Measurements from ENCODE around the gene UCN3. TPM values are rescaled to one million over a fixed set of nuclear protein-coding genes. Genes with fewer than 3 reads are reported as not detected.

Gene UCN3
- total RNA-seq, 1 experiment from 2014 or later: not detected

- DNase-seq: no peak
- Mint-ChIP-seq H3K9me3 (ENCODE audit: unreplicated experiment) (no peaks in the 10 kb centered on the region), H3K27me3 (ENCODE audit: insufficient read depth, unreplicated experiment) (peaks cover 34% of the 10 kb centered on the region), H3K4me3 (ENCODE audit: unreplicated experiment) (no peak overlapping the region), H3K36me3 (ENCODE audit: insufficient read depth, unreplicated experiment) (no peaks in the 10 kb centered on the region), H3K27ac (ENCODE audit: unreplicated experiment) (no peak overlapping the region), H3K4me1 (ENCODE audit: low read depth, unreplicated experiment) (no peaks in the 10 kb centered on the region)
- H3K4me3 ChIP-seq (ENCODE audit: low read depth, low read length): no peak overlapping the region
- no peaks in the 10 kb centered on the region for H3K27me3 ChIP-seq (replicated peaks; ENCODE audit: control insufficient read depth, insufficient read depth, low read length)
- H3K36me3 ChIP-seq (ENCODE audit: control insufficient read depth, insufficient read depth, low read length): no peaks in the 10 kb centered on the region
- POLR2A ChIA-PET: no interaction called here
- H3K4me1 ChIP-seq: no peaks in the 10 kb centered on the region
- TF ChIP-seq, protein P1, sequence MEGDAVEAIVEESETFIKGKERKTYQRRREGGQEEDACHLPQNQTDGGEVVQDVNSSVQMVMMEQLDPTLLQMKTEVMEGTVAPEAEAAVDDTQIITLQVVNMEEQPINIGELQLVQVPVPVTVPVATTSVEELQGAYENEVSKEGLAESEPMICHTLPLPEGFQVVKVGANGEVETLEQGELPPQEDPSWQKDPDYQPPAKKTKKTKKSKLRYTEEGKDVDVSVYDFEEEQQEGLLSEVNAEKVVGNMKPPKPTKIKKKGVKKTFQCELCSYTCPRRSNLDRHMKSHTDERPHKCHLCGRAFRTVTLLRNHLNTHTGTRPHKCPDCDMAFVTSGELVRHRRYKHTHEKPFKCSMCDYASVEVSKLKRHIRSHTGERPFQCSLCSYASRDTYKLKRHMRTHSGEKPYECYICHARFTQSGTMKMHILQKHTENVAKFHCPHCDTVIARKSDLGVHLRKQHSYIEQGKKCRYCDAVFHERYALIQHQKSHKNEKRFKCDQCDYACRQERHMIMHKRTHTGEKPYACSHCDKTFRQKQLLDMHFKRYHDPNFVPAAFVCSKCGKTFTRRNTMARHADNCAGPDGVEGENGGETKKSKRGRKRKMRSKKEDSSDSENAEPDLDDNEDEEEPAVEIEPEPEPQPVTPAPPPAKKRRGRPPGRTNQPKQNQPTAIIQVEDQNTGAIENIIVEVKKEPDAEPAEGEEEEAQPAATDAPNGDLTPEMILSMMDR (IDR thresholded peaks at IDR 0.05; ENCODE audit: insufficient read depth in 1 of 2, low read depth in 1 of 2, low read length in 1 of 2, severe bottlenecking in 1 of 2, unreplicated experiment in 1 of 2): no peak
- intact Hi-C loops (cut with micrococcal nuclease; ENCODE audit: unreplicated experiment): no loop called here
- CTCF ChIA-PET: no interaction called here
- no TSS peak for BruUV-seq (replicated peaks)
- H3K9me3 ChIP-seq: no peaks in the 10 kb centered on the region
Observed at GRCh38 chr10:5354068-5354467, 10.7 kb upstream of the UCN3 start.

DNA sequence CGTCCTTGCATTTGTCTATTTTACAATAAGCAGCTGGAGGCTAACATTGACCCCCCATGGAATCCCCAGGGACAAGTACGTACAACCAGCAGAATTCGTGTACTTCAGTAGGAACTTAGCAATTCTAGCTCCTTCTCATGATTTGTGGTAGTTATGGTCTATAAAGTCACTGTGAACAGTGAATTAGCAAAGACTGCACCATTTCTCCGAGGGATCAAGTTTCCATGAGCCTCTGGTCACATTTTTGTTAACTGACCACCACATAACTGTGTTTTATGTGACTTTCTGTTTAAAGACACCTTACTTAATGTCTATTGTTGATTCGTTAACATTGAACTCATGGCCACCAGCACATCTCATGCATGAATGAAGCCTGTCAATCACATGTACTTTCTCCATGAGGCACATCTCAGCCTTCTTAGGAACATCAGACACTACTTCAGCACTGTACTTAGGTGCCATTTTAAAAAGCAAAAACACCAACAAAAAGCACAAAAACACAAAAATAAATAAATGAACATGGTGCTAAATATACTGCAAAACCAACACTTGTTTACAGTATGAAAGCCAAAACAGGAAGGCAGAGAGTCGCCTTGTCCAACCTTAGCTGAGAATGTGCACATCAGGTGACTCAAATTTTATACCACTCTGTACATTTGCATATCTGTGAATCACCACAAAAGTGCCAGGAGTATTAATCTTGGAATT, 9.0 kb upstream of the UCN3 start:
- TF ChIP-seq, protein P1 (IDR thresholded peaks at IDR 0.05; ENCODE audit: insufficient read depth in 1 of 2, low read depth in 1 of 2, low read length in 1 of 2, severe bottlenecking in 1 of 2, unreplicated experiment in 1 of 2): no peak
- Histone ChIP-seq H3K4me3 (ENCODE audit: low read depth, low read length) (no peak overlapping the region), H3K4me1 (peaks cover 7% of the 10 kb centered on the region), H3K9me3 (no peaks in the 10 kb centered on the region), H3K36me3 (ENCODE audit: control insufficient read depth, insufficient read depth, low read length) (no peaks in the 10 kb centered on the region), H3K27me3 (replicated peaks; ENCODE audit: control insufficient read depth, insufficient read depth, low read length) (no peaks in the 10 kb centered on the region)
- intact Hi-C loops (cut with micrococcal nuclease; ENCODE audit: unreplicated experiment): no loop called here
- ChIA-PET POLR2A (no interaction called here), CTCF (no interaction called here)
- peaks cover 12% of the 10 kb centered on the region for H3K4me1 Mint-ChIP-seq (ENCODE audit: low read depth, unreplicated experiment)
- H3K27me3 Mint-ChIP-seq (ENCODE audit: insufficient read depth, unreplicated experiment): peaks cover 30% of the 10 kb centered on the region
- H3K36me3 Mint-ChIP-seq (ENCODE audit: insufficient read depth, unreplicated experiment): no peaks in the 10 kb centered on the region
- no peaks in the 10 kb centered on the region for H3K9me3 Mint-ChIP-seq (ENCODE audit: unreplicated experiment)
- BruUV-seq (replicated peaks): no TSS peak
- H3K27ac Mint-ChIP-seq (ENCODE audit: unreplicated experiment): no peak overlapping the region
- no peak overlapping the region for H3K4me3 Mint-ChIP-seq (ENCODE audit: unreplicated experiment)
- DNase-seq: no peak

DNA sequence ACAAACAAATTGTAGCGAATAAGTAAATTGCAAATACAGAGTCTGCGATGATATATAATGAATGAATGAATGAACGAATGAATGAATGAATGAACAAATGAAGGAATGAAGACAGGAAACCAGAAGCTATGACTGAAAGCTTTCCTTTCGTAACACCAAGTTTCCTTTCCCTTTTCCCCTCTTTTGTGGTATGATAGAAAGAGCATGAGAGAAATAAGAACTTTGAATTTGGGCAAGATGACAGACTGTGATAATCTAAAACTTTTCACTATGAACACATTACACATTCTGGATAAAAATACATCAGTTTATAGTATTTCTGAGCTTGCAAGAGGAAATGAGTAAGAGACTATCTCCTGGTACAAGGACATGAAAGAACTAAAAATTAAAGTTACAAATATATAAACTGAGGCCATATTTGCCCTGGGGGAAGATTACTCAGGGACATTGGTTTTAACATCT, 8.4 kb upstream of the UCN3 start:
- no peaks in the 10 kb centered on the region for H3K36me3 Mint-ChIP-seq (ENCODE audit: insufficient read depth, unreplicated experiment)
- BruUV-seq (replicated peaks): no TSS peak
- no peak overlapping the region for H3K4me3 Mint-ChIP-seq (ENCODE audit: unreplicated experiment)
- no peak for DNase-seq
- Histone ChIP-seq H3K36me3 (ENCODE audit: control insufficient read depth, insufficient read depth, low read length) (no peaks in the 10 kb centered on the region), H3K4me3 (ENCODE audit: low read depth, low read length) (no peak overlapping the region), H3K27me3 (replicated peaks; ENCODE audit: control insufficient read depth, insufficient read depth, low read length) (no peaks in the 10 kb centered on the region), H3K4me1 (peaks cover 7% of the 10 kb centered on the region), H3K9me3 (no peaks in the 10 kb centered on the region)
- no peak overlapping the region for H3K27ac Mint-ChIP-seq (ENCODE audit: unreplicated experiment)
- CTCF ChIA-PET: no interaction called here
- peaks cover 12% of the 10 kb centered on the region for H3K4me1 Mint-ChIP-seq (ENCODE audit: low read depth, unreplicated experiment)
- H3K9me3 Mint-ChIP-seq (ENCODE audit: unreplicated experiment): no peaks in the 10 kb centered on the region
- intact Hi-C loops (cut with micrococcal nuclease; ENCODE audit: unreplicated experiment): no loop called here
- peaks cover 33% of the 10 kb centered on the region for H3K27me3 Mint-ChIP-seq (ENCODE audit: insufficient read depth, unreplicated experiment)
- POLR2A ChIA-PET: no interaction called here
- TF ChIP-seq, protein P1 (IDR thresholded peaks at IDR 0.05; ENCODE audit: insufficient read depth in 1 of 2, low read depth in 1 of 2, low read length in 1 of 2, severe bottlenecking in 1 of 2, unreplicated experiment in 1 of 2): no peak

Measured in Caco-2 (cell line).